Measurements from ENCODE around the gene TP63.

- no peak for TF ChIP-seq POLR2A (IDR thresholded peaks at IDR 0.05; ENCODE audit: low read depth, low read length)
- TF ChIP-seq POLR2AphosphoS5 (IDR thresholded peaks at IDR 0.05; ENCODE audit: insufficient read depth, low read depth, low read length), result no peak
- TF ChIP-seq, protein P1, sequence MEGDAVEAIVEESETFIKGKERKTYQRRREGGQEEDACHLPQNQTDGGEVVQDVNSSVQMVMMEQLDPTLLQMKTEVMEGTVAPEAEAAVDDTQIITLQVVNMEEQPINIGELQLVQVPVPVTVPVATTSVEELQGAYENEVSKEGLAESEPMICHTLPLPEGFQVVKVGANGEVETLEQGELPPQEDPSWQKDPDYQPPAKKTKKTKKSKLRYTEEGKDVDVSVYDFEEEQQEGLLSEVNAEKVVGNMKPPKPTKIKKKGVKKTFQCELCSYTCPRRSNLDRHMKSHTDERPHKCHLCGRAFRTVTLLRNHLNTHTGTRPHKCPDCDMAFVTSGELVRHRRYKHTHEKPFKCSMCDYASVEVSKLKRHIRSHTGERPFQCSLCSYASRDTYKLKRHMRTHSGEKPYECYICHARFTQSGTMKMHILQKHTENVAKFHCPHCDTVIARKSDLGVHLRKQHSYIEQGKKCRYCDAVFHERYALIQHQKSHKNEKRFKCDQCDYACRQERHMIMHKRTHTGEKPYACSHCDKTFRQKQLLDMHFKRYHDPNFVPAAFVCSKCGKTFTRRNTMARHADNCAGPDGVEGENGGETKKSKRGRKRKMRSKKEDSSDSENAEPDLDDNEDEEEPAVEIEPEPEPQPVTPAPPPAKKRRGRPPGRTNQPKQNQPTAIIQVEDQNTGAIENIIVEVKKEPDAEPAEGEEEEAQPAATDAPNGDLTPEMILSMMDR (IDR thresholded peaks at IDR 0.05; ENCODE audit: extremely low read depth in 1 of 2, insufficient read depth in 1 of 2, low read depth in 1 of 2, low read length in 2 of 2), result no peak
- TF ChIP-seq, protein P2, sequence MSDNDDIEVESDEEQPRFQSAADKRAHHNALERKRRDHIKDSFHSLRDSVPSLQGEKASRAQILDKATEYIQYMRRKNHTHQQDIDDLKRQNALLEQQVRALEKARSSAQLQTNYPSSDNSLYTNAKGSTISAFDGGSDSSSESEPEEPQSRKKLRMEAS (IDR thresholded peaks at IDR 0.05; ENCODE audit: insufficient read depth, insufficient read length), result no peak
- no peak for TF ChIP-seq MYC (IDR thresholded peaks at IDR 0.05; ENCODE audit: low read depth, low read length)
- no peak for TF ChIP-seq JUN (IDR thresholded peaks at IDR 0.05; ENCODE audit: borderline replicate concordance, insufficient read depth, insufficient read length, low read depth)
These were observed 169.2 kb downstream of the TP63 start for GRCh38 chr3:189800436-189800835.

All from endothelial cell of umbilical vein (primary cell).